Gastroesophageal sphincter (tissue), 3 donors: ENCODE results near the gene ATAD2B.

Experiments
- EP300 ChIP-seq: sonication (generic); formaldehyde crosslinking; IDR thresholded peaks from one replicate; pipeline ENCODE4 v1.6.1; 2017; ENCODE audit warnings: antibody characterized with exemption, mild to moderate bottlenecking
- POLR2A ChIP-seq, 2 donors: fragments of 450-650 bp; IDR thresholded peaks; one replicate each; pipeline ENCODE4 v1.6.1; 2017; ENCODE audit warnings: antibody characterized with exemption in 2 of 2, mild to moderate bottlenecking in 2 of 2, moderate library complexity in 1 of 2
- TF ChIP-seq, protein P1 (sequence below), 4 experiments: fragments of 200-600 bp in 2 of 4; fragments of 450-650 bp in 2 of 4; sonication (generic) in 1 of 4; IDR thresholded peaks; one replicate each; pipeline ENCODE4 v1.5.1; 2017 to 2019; ENCODE audit warnings: antibody characterized with exemption in 4 of 4, mild to moderate bottlenecking in 2 of 4, moderate library complexity in 2 of 4

GRCh38 chr2:23789012-23789411 lies 137.9 kb downstream of the ATAD2B start:
- TF ChIP-seq, protein P1, sequence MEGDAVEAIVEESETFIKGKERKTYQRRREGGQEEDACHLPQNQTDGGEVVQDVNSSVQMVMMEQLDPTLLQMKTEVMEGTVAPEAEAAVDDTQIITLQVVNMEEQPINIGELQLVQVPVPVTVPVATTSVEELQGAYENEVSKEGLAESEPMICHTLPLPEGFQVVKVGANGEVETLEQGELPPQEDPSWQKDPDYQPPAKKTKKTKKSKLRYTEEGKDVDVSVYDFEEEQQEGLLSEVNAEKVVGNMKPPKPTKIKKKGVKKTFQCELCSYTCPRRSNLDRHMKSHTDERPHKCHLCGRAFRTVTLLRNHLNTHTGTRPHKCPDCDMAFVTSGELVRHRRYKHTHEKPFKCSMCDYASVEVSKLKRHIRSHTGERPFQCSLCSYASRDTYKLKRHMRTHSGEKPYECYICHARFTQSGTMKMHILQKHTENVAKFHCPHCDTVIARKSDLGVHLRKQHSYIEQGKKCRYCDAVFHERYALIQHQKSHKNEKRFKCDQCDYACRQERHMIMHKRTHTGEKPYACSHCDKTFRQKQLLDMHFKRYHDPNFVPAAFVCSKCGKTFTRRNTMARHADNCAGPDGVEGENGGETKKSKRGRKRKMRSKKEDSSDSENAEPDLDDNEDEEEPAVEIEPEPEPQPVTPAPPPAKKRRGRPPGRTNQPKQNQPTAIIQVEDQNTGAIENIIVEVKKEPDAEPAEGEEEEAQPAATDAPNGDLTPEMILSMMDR (IDR thresholded peaks at IDR 0.05), result no peak
- TF ChIP-seq EP300 (no peak), POLR2A (IDR thresholded peaks at IDR 0.05) (no peak)
